Retinal pigment epithelial cell (primary cell): Measurements from ENCODE around the gene LCE3B.

ENCODE experiments used
- DNase-seq: peaks from one replicate; pipeline ENCODE4 v3.0.0-alpha.2; 2010; ENCODE audit warnings: low read depth
- H3K4me3 ChIP-seq: 2 replicates; pipeline ENCODE4 v1.5.1; 2011; ENCODE audit warnings: mild to moderate bottlenecking, low read length, control low read depth, moderate library complexity
- CTCF ChIP-seq: conservative IDR thresholded peaks from 2 replicates; pipeline ENCODE4 v1.5.1; 2011; ENCODE audit warnings: low read depth, low read length, control low read depth, inconsistent platforms

LCE3B gene

GRCh38 chr1:152582647-152583046 lies 31.0 kb upstream of the LCE3B start:
- no peak for DNase-seq
- no peak overlapping the region for H3K4me3 ChIP-seq
- no peak for TF ChIP-seq CTCF

DNA sequence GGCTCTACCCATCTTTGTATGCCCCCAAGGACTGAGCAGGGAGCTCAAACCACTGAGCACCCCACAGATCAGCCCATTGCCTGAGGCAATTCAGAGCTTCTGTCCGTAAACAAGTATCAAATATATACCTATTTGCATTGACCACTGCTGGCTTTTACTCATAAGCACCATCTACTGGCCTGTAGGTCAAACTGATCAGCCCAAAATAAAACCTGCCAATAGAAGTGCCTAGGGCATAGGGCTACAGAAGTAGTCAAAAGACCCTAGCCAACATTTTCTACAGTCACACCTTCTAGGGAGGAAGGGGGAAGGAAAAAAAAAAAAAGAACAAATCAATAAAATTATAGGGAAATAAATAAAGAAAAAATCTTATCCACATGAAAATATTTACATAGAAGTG lies 28.0 kb upstream of the LCE3B start:
- no peak for TF ChIP-seq CTCF
- DNase-seq, result no peak
- no peak overlapping the region for H3K4me3 ChIP-seq

DNA sequence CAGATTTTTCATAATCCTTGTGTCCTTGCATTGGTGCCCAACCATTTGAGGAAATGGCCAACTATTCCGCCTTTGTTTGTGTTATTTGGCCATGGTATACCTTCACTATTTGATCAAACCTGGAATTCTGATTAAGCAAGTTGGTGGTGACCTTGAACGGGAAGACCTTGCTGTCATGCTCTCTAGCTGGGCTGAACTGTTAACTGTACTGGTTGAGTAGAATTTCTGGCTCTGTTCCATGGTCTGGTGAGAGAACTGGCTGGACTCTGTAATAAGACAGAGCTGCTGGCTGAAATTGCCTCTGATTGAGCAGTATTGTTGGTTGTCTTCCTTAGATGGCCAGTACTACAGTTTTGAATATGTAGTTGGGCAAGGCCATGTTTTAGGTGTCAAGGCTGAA lies 16.6 kb upstream of the LCE3B start:
- no peak for TF ChIP-seq CTCF
- H3K4me3 ChIP-seq, result no peak overlapping the region
- DNase-seq, result no peak

- no peak for DNase-seq
- TF ChIP-seq CTCF, result no peak
- no peak within 1 kb of the TSS for H3K4me3 ChIP-seq
Observed at GRCh38 chr1:152599934-152600333, 13.7 kb upstream of the LCE3B start, which contains the start of gene LCE3C. Gene LCE3C (plus strand): TSS chr1:152600234. CDS start chr1:152600732, 498 bp downstream.

GRCh38 chr1:152621993-152622392 lies 8.4 kb downstream of the LCE3B start:
- TF ChIP-seq CTCF, result no peak
- H3K4me3 ChIP-seq, result no peak overlapping the region
- no peak for DNase-seq

DNA sequence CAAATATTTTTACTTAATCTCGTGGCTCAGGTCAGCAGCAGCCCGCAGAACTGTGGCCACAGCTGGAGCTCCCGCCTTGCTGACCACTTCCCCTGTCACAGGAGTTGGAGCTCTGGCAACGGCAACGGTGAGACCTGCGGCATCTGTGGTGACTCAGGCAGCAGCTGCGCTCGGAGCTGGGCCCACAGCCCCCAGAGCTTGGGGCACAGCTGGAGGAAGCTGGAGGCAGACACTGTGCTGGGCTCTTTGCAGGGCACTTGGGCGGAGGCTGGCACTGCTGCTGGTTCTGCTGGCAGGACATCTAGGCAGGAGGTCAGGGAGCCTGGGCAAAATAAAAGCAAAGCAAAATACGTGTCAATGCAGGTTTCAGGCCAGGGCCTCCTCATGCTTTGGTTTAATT lies 9.2 kb downstream of the LCE3B start, which contains the start of gene LCE3A:
Gene LCE3A, minus strand, starts transcription at position 301 of the 400 bp plus-strand sequence. Its CDS starts 0 bp downstream, at position 301.
- H3K4me3 ChIP-seq, result no peak within 1 kb of the TSS
- DNase-seq, result no peak
- TF ChIP-seq CTCF, result no peak

GRCh38 chr1:152623203-152623844 lies 9.7 kb downstream of the LCE3B start:
- TF ChIP-seq CTCF, result no peak
- no peak for DNase-seq

More at GRCh38 chr1:152623203-152623844, 9.7 kb downstream of the LCE3B start:
- H3K4me3 ChIP-seq, result no peak overlapping the region
